ENCODE measurements around the gene CCDC6. TPM values are rescaled to one million over a fixed set of nuclear protein-coding genes. Genes with fewer than 3 reads are reported as not detected.
A peak's percentile ranks its signal among the peaks of the same experiment; 100 is the strongest.

CCDC6 gene
- total and polyA plus RNA-seq, 2 of the 8 experiments (the other 6 are each of a cell fraction or from before 2014, with no cell fraction given), result 42.2 to 74.4 TPM

GRCh38 chr10:59865101-59865500 is 41.3 kb downstream of the CCDC6 start:
- peak; percentile 90 for FAIRE-seq
- TF ChIP-seq CTBP2 (IDR thresholded peaks at IDR 0.05; ENCODE audit: borderline replicate concordance, insufficient read depth, insufficient read length, low read length) (no peak), RAD21 (IDR thresholded peaks at IDR 0.05 in 1 of 2, conservative IDR thresholded peaks at IDR 0.05 in 1 of 2; ENCODE audit: low read depth in 2 of 2, low read length in 2 of 2) (peak; percentile 75 to 80), JUND (IDR thresholded peaks at IDR 0.05; ENCODE audit: low read length) (no peak)

More at GRCh38 chr10:59865101-59865500, 41.3 kb downstream of the CCDC6 start:
- Histone ChIP-seq H3K23ac (ENCODE audit: insufficient read length) (no peak overlapping the region), H3K27ac (ENCODE audit: low read depth, low read length) (no peak overlapping the region), H3K14ac (ENCODE audit: insufficient read length) (no peak overlapping the region), H2BK15ac (ENCODE audit: low read length) (no peak overlapping the region), H3K4me2 (ENCODE audit: insufficient read depth in 1 of 2, low read depth in 2 of 2, low read length in 2 of 2) (no peak overlapping the region), H3K56ac (replicated peaks; ENCODE audit: insufficient read length, low read depth, low read length) (no peak overlapping the region), H3K36me3 (ENCODE audit: control insufficient read depth in 2 of 4, insufficient read depth in 4 of 4, low read length in 3 of 4) (no peaks in the 10 kb centered on the region), H2AK5ac (ENCODE audit: low read depth, low read length) (no peak overlapping the region), H2BK5ac (ENCODE audit: low read depth, low read length) (no peak overlapping the region), H2BK20ac (ENCODE audit: low read length) (no peak overlapping the region), H3K27me3 (replicated peaks in 1 of 4; ENCODE audit: control insufficient read depth in 3 of 4, extremely low read depth in 1 of 4, insufficient read depth in 3 of 4, low read length in 3 of 4) (no peaks in the 10 kb centered on the region), H3K4me1 (replicated peaks in 1 of 4; ENCODE audit: control insufficient read depth in 3 of 4, insufficient read depth in 4 of 4, low read length in 3 of 4) (peaks cover 0 to 13% (median 10%) of the 10 kb centered on the region in 4 experiments; a peak in 5 of 7 replicates), H4K91ac (replicated peaks; ENCODE audit: insufficient read length, low read length) (no peak overlapping the region), H3K79me2 (ENCODE audit: control insufficient read depth in 1 of 2, insufficient read depth in 2 of 2, low read length in 2 of 2) (peaks cover 27 to 99% of the 10 kb centered on the region in 2 experiments; a peak in 3 of 4 replicates), H4K5ac (ENCODE audit: insufficient read length, low read depth, low read length) (no peak overlapping the region), H3K9me3 (ENCODE audit: insufficient read depth in 2 of 2, low read depth in 1 of 2, low read length in 1 of 2) (no peaks in the 10 kb centered on the region), H2AFZ (ENCODE audit: low read length) (no peak overlapping the region), H3K9ac (replicated peaks in 1 of 4; ENCODE audit: extremely low read depth in 1 of 4, low read depth in 3 of 4, low read length in 3 of 4) (no peak overlapping the region), H3K79me1 (ENCODE audit: low read depth, low read length) (no peaks in the 10 kb centered on the region; the same call in none of the 2 replicates), H4K8ac (ENCODE audit: extremely low read depth, insufficient read depth, low read length) (no peak overlapping the region), H3K4ac (replicated peaks; ENCODE audit: insufficient read length, low read depth, low read length) (no peak overlapping the region), H3K18ac (ENCODE audit: extremely low read depth, low read length) (no peak overlapping the region), H3K4me3 (ENCODE audit: extremely low read depth in 1 of 4, insufficient read depth in 2 of 4, low read depth in 3 of 4, low read length in 4 of 4) (no peak overlapping the region), H2BK12ac (ENCODE audit: low read depth, low read length) (no peak overlapping the region), H3K23me2 (ENCODE audit: low read depth, low read length) (no peaks in the 10 kb centered on the region; the same call in 1 of the 2 replicates), H2BK120ac (replicated peaks; ENCODE audit: low read depth, low read length) (no peak overlapping the region), H4K20me1 (replicated peaks in 1 of 2; ENCODE audit: control insufficient read depth in 1 of 2, insufficient read depth in 2 of 2, low read length in 2 of 2) (peaks cover 22 to 41% of the 10 kb centered on the region in 2 experiments)
- WGBS, 2 experiments (ENCODE audit: extremely low coverage in 1 of 2, insufficient coverage in 1 of 2, insufficient read length in 1 of 2, insufficient replicate concordance in 2 of 2, low coverage in 1 of 2, low lambda C conversion rate in 2 of 2, missing lambda C conversion rate in 1 of 2), result 66% methylated on average over 5 of the region's 5 CpGs; no CpG with 5 or more reads in 1 of the 2 experiments
- ChIA-PET CTCF (ENCODE audit: partially characterized antibody) (interaction anchor here (0.6 to 4.8 kb wide), 35 partner anchors 10 to 189 kb away, joined by 3 to 34 read pairs (median 4); partner anchors contain the start of gene CCDC6), POLR2A (ENCODE audit: partially characterized antibody) (interaction anchor here (1.2 to 3.1 kb wide), 5 partner anchors 9 to 43 kb away, joined by 4 to 13 read pairs (median 9); partner anchors contain the start of gene CCDC6)
- DNase-seq (ENCODE audit: low read depth in 1 of 2, low spot score in 2 of 2), result peak in 1 of 2 experiments; percentile 19

All from H1 (cell line).